Activated T-cell treated with anti-CD3 and anti-CD28 coated beads for 4 hours (primary cell): ENCODE data around the gene MAP1LC3A.

Source experiments
- DNase-seq: peaks from one replicate; pipeline ENCODE4 v3.0.0-alpha.2; 2020

The MAP1LC3A gene

DNA sequence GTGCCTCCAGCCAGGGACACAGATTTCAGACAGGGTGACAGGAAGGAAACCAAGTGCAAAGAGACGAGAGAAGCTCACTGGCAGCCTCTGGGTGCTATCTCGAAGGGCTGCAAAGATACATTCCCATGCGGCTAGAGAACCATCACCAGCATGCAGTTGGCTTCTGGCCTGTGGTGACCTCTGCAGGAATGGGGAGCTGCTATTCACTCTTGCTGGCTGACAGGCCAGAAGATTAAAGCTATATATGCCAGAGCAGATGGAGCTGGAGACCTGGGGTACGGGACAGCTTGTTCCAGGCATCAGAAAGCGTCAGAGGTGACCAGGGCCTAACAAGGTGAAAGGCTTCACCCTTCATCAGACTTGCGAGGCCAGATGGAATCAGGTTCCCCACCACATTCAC lies 20.0 kb downstream of the MAP1LC3A start:
- no peak for DNase-seq

DNA sequence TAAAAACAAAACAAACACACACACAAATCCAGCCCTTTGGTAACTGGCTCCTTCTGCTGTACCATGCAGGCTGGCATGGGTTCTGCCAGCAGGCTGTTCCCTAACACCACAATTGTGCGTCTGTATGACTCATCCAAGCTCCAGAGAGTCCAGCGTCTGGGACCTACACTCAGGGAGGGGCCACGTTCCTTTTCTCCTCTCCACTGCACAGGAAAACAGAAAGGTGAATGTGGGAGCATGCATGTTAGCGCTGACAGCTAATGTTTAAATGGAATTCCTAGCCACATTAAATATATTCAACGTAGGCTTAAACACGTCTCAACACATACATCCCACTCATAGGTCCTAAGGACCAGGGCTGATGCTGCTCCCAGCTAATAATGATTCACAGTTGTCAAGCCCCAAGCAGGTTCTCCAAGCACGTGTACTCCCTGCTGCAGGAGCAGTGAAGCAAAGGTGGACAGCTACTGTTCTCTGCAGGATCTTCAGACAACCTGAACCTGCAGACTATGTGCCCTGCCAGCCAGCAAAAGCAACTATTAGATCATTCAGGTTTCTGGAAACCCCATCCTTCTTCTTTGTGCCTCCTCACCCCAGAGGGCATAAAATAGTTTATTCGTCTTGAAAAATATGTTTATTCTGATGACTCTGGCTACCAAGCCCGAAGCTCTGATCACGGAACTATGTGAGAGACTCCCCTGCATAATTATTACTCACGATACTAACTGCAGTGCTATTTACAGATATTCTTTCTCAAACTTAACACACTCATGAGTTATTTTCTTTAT lies 20.9 kb downstream of the MAP1LC3A start:
- no peak for DNase-seq

- no peak for DNase-seq
Measured at GRCh38 chr20:34579979-34580940, 21.7 kb downstream of the MAP1LC3A start.

DNA sequence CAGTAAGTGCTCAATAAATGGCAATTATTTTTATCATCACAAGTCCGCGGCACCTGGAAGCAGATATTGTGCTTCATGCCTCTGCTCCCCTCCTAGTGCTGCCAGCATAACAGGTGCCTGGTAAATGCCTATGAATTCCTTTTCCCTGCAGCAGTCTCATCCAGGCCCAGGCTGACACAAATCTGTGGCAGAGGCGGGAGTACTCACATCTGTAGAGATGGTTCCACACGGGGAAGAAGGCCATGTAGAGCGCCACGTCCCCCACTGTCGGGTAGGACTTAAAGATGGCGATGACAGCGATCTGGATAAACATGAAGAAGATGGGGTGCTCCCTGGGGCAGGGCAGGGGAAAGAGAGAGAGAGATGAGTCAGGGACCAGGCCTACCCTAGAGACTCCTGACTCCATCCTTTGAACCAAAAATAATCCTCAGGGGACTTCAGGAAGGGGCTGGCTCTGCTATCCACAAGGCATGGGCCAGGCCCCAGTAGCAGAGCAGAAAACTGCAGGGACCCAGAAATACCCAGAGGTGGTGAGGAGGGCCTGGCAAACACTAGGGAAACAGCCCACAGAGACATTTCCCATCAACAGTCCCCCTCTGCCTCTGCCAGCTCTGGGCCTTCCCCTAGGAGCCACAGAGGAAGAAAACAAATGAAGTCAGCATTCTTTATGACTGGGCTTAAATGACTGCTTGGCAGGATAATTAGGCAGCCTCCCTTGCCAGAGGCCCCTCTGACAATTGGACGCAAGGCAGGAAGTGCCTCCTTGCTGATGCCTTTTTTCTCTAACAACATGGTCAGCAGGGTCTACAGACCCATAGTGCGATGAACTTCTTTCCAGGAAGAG lies 23.0 kb downstream of the MAP1LC3A start:
- no peak for DNase-seq

- DNase-seq, result no peak
Measured at GRCh38 chr20:34582221-34582620, 23.7 kb downstream of the MAP1LC3A start.

DNA sequence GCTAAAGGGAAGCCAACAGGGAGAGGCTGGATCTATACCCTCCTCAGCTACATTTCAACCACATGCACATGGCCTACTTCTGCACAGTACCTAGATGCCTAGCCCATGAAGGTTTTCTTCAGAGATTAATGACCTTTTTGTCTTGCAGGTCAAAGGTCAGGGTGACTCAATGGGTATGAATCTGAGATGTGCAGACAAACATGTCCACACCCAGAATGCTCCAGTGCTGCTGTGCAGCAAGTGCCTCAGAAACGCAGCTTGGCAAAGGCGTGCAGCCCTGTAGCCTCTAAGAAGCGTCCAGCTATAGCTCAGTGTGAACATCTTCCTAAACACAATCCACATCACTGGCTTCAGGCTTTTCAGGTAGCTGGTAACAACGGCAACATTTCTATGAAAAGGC lies 24.4 kb downstream of the MAP1LC3A start:
- DNase-seq, result no peak

DNA sequence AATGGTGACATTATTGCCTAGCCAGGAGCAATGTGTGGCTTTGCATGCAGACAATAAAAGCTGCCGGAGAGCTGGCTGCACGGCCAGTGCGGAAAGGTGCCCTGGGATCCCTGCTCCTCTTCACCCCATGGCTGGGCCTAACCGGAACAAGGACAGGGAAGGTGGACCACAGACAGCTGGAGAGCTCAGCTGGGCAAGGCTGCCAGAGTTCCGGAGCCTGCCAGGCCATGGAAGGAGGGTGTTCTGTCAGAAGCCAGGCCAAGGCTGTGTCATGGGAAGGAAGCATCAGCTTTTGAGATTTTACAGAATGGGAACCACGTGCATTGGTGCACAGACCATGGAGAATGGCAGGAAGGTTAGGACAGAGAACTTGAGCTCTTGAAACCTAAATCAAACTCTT lies 25.0 kb downstream of the MAP1LC3A start:
- DNase-seq, result no peak

- no peak for DNase-seq
Measured at GRCh38 chr20:34585019-34585418, 26.5 kb downstream of the MAP1LC3A start.

GRCh38 chr20:34586488-34587163 lies 28.1 kb downstream of the MAP1LC3A start:
- no peak for DNase-seq

- DNase-seq, result no peak
Measured at GRCh38 chr20:34595377-34596184, 37.1 kb downstream of the MAP1LC3A start.

- DNase-seq, result no peak
Measured at GRCh38 chr20:34600892-34601653, 42.6 kb downstream of the MAP1LC3A start.

DNA sequence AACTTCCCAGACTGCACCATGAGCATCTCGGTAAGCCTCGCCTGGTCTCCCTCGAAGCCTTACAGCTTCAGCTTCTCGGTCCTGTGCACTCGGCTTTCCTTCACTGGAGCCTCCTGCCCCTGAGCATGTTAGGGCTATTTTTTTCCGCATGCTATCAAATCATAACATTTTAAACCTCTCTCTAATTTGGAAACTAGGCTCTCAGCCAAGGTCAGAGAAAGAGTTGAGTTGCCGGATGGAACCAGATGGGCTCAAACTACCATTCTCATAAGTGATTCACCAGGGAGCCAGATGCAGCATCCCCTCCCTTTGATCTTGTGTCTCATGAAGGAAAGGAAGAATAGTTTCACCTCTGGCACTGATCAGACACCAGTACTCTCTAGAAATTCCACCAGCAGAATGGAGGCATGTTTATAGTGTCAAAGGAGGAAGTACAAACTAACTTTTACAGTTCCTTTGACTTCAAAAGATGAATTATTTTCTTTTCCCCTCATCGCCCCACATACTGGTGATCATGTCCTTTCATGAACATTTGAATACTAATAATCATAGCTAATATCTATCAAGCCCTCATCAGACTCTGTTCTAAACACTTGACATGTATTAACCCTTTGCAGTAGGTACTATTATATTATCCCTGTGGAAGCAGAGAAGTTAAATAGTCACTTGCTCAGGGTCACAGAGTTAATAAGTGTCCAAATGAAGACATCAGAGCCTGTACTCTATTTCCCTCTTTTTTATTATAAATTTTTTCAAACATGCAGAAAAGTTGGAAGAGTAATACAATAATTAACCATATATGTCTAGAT lies 46.7 kb downstream of the MAP1LC3A start:
- DNase-seq, result no peak

GRCh38 chr20:34607066-34607465 lies 48.5 kb downstream of the MAP1LC3A start:
- DNase-seq, result no peak
